IMR-90 (cell line): ENCODE data around the gene RCL1. TPM values are rescaled to one million over a fixed set of nuclear protein-coding genes. Genes with fewer than 3 reads are reported as not detected.

Experiments used
- ATAC-seq: fragments of 200-7000 bp; cut with Tn5 transposase; 2 replicates; pipeline ENCODE4 v1.9.1; 2020; ENCODE audit warnings: low read depth, mild to moderate bottlenecking, moderate library complexity
- BruUV-seq: library from RNA; stranded (reverse); fragments of 400-500 nt; replicated peaks from 2 replicates; lab custom pipeline; 2021; lab: Mats Ljungman, UMichigan
- CTCF ChIA-PET: fragments of 300-600 bp; formaldehyde crosslinking; extraction: SDS; loops from one replicate; lab custom pipeline; 2021; ENCODE audit warnings: antibody characterized with exemption; lab: Yijun Ruan, JAX
- POLR2A ChIA-PET: fragments of 300-600 bp; sonication (Branson Sonifier 250); formaldehyde crosslinking; loops from one replicate; lab custom pipeline; 2022; ENCODE audit warnings: antibody characterized with exemption; ENCODE audit not compliant: unreplicated experiment; lab: Charles Lee
- DNase-seq: peaks from one replicate; pipeline ENCODE4 v3.0.0; 2013
- H2AFZ ChIP-seq: replicated peaks from 2 replicates; pipeline ENCODE3; 2013; ENCODE audit warnings: low read length, mild to moderate bottlenecking; ENCODE audit not compliant: poor library complexity
- H2AK5ac ChIP-seq: 2 replicates; pipeline ENCODE4 v1.6.1; 2013; ENCODE audit warnings: low read depth, low read length, inconsistent platforms
- H2AK9ac ChIP-seq: replicated peaks from 2 replicates; pipeline ENCODE3; 2013; ENCODE audit warnings: mild to moderate bottlenecking, low read depth, low read length, moderate library complexity; ENCODE audit not compliant: poor library complexity
- H2BK120ac ChIP-seq: 2 replicates; pipeline ENCODE4 v1.6.1; 2013; ENCODE audit warnings: low read depth, low read length, inconsistent platforms
- H2BK15ac ChIP-seq: 3 replicates; pipeline ENCODE4 v1.6.1; 2013; ENCODE audit warnings: low read depth, low read length, inconsistent platforms
- H2BK20ac ChIP-seq: 2 replicates; pipeline ENCODE4 v1.6.1; 2013; ENCODE audit warnings: low read depth, mild to moderate bottlenecking, inconsistent platforms, low read length, moderate library complexity
- H2BK5ac ChIP-seq: 2 replicates; pipeline ENCODE4 v1.6.1; 2013; ENCODE audit warnings: mild to moderate bottlenecking, low read depth, low read length, inconsistent platforms; ENCODE audit not compliant: poor library complexity, severe bottlenecking
- H3K14ac ChIP-seq: replicated peaks from 2 replicates; pipeline ENCODE4 v1.6.1; 2013; ENCODE audit warnings: low read depth, low read length, inconsistent platforms
- H3K18ac ChIP-seq: 2 replicates; pipeline ENCODE4 v1.6.1; 2013; ENCODE audit warnings: low read depth, low read length, control low read depth
- H3K23ac ChIP-seq: 2 replicates; pipeline ENCODE4 v1.6.1; 2013; ENCODE audit warnings: low read depth, low read length, inconsistent platforms
- H3K27ac ChIP-seq: 2 replicates; pipeline ENCODE4 v1.5.1; 2013; ENCODE audit warnings: mild to moderate bottlenecking, control low read depth, low read length; ENCODE audit not compliant: insufficient read depth
- H3K27me3 ChIP-seq: 2 replicates; pipeline ENCODE4 v1.6.1; 2013; ENCODE audit warnings: low read length; ENCODE audit not compliant: control insufficient read depth, insufficient read depth
- H3K36me3 ChIP-seq: 2 replicates; pipeline ENCODE4 v1.6.1; 2013; ENCODE audit warnings: low read length, mixed read lengths; ENCODE audit not compliant: control insufficient read depth, insufficient read depth
- H3K4ac ChIP-seq: 2 replicates; pipeline ENCODE4 v1.6.1; 2013; ENCODE audit warnings: low read depth, low read length, inconsistent platforms
- H3K4me1 ChIP-seq: 2 replicates; pipeline ENCODE4 v1.6.1; 2013; ENCODE audit warnings: low read length, mixed read lengths; ENCODE audit not compliant: control insufficient read depth, insufficient read depth
- H3K4me2 ChIP-seq: 2 replicates; pipeline ENCODE4 v1.6.1; 2013; ENCODE audit warnings: low read depth, mild to moderate bottlenecking, control low read depth, low read length, moderate library complexity
- H3K4me3 ChIP-seq: 2 replicates; pipeline ENCODE4 v1.5.1; 2013; ENCODE audit warnings: low read depth, mild to moderate bottlenecking, control low read depth, low read length, moderate library complexity; ENCODE audit not compliant: insufficient read depth
- H3K56ac ChIP-seq: 2 replicates; pipeline ENCODE4 v1.6.1; 2013; ENCODE audit warnings: low read length, inconsistent platforms; ENCODE audit not compliant: insufficient read depth; ENCODE audit errors: extremely low read depth
- H3K79me1 ChIP-seq, 2 experiments: 2 replicates each; pipeline ENCODE4 v1.6.1; 2013; ENCODE audit warnings: low read length in 2 of 2, inconsistent platforms in 1 of 2, low read depth in 1 of 2
- H3K9ac ChIP-seq: 2 replicates; pipeline ENCODE4 v1.6.1; 2013; ENCODE audit warnings: low read depth, low read length, control low read depth
- H3K9me1 ChIP-seq: 2 replicates; pipeline ENCODE4 v1.6.1; 2013; ENCODE audit warnings: low read length, inconsistent platforms; ENCODE audit not compliant: insufficient read depth
- H3K9me3 ChIP-seq: 2 replicates; pipeline ENCODE4 v1.6.1; 2013; ENCODE audit warnings: low read length; ENCODE audit not compliant: control insufficient read depth, insufficient read depth
- H4K20me1 ChIP-seq: 2 replicates; pipeline ENCODE4 v1.6.1; 2013; ENCODE audit warnings: low read length, inconsistent platforms; ENCODE audit not compliant: insufficient read depth
- H4K5ac ChIP-seq: 2 replicates; pipeline ENCODE4 v1.6.1; 2013; ENCODE audit warnings: mild to moderate bottlenecking, low read depth, low read length, control low read depth
- H4K8ac ChIP-seq, 2 experiments: 2 replicates each; pipeline ENCODE4 v1.6.1; 2013; ENCODE audit warnings: low read depth in 2 of 2, low read length in 2 of 2, control low read depth in 1 of 2, inconsistent platforms in 1 of 2
- H4K91ac ChIP-seq: 2 replicates; pipeline ENCODE4 v1.6.1; 2013; ENCODE audit warnings: low read depth, low read length, inconsistent platforms; ENCODE audit not compliant: insufficient read depth
- BHLHE40 ChIP-seq: fragments of 150-350 bp; IDR thresholded peaks from 2 replicates; pipeline ENCODE4 v1.6.1; 2016; ENCODE audit warnings: mild to moderate bottlenecking, low read depth, low read length
- CEBPB ChIP-seq: IDR thresholded peaks from 2 replicates; pipeline ENCODE4 v1.6.1; 2012; ENCODE audit warnings: low read depth, low read length, improper control_type of control experiment
- CHD1 ChIP-seq: IDR thresholded peaks from 2 replicates; pipeline ENCODE4 v1.6.1; 2012; ENCODE audit warnings: low read depth, low read length, improper control_type of control experiment
- CTCF ChIP-seq: conservative IDR thresholded peaks from 2 replicates; pipeline ENCODE4 v1.5.1; 2012; ENCODE audit warnings: mild to moderate bottlenecking, low read depth, low read length, improper control_type of control experiment
- ELK1 ChIP-seq: fragments of 150-350 bp; IDR thresholded peaks from 2 replicates; pipeline ENCODE4 v1.6.1; 2016; ENCODE audit warnings: low read depth, mild to moderate bottlenecking, low read length, moderate library complexity, borderline replicate concordance
- FOS ChIP-seq: fragments of 150-350 bp; IDR thresholded peaks from 2 replicates; pipeline ENCODE4 v1.6.1; 2016; ENCODE audit warnings: low read depth, low read length
- MAFK ChIP-seq: IDR thresholded peaks from 2 replicates; pipeline ENCODE4 v1.6.1; 2012; ENCODE audit warnings: low read depth, low read length, improper control_type of control experiment
- MAZ ChIP-seq: IDR thresholded peaks from 2 replicates; pipeline ENCODE4 v1.6.1; 2012; ENCODE audit warnings: low read depth, mild to moderate bottlenecking, low read length, improper control_type of control experiment, moderate library complexity, borderline replicate concordance
- MXI1 ChIP-seq: IDR thresholded peaks from 2 replicates; pipeline ENCODE4 v1.6.1; 2012; ENCODE audit warnings: low read depth, mild to moderate bottlenecking, low read length, moderate library complexity, borderline replicate concordance
- NFE2L2 ChIP-seq: fragments of 150-350 bp; IDR thresholded peaks from 2 replicates; pipeline ENCODE4 v1.6.1; 2016; ENCODE audit warnings: low read depth, mild to moderate bottlenecking, low read length
- POLR2A ChIP-seq: IDR thresholded peaks from 2 replicates; pipeline ENCODE4 v1.6.1; 2012; ENCODE audit warnings: mild to moderate bottlenecking, low read depth, low read length
- RAD21 ChIP-seq: IDR thresholded peaks from 2 replicates; pipeline ENCODE4 v1.6.1; 2012; ENCODE audit warnings: low read length, improper control_type of control experiment
- RCOR1 ChIP-seq: IDR thresholded peaks from 2 replicates; pipeline ENCODE4 v1.6.1; 2012; ENCODE audit warnings: mild to moderate bottlenecking, low read length, improper control_type of control experiment; ENCODE audit not compliant: insufficient replicate concordance
- RFX5 ChIP-seq: IDR thresholded peaks from 2 replicates; pipeline ENCODE4 v1.8.0; 2012; ENCODE audit warnings: low read depth, mild to moderate bottlenecking, low read length, moderate library complexity
- SMC3 ChIP-seq: fragments of 150-350 bp; IDR thresholded peaks from 2 replicates; pipeline ENCODE4 v1.6.1; 2016; ENCODE audit warnings: low read depth, mild to moderate bottlenecking, antibody characterized with exemption, low read length, moderate library complexity
- USF2 ChIP-seq: fragments of 150-350 bp; IDR thresholded peaks from 2 replicates; pipeline ENCODE4 v1.6.1; 2017; ENCODE audit warnings: mild to moderate bottlenecking, antibody characterized with exemption, low read length, low read depth
- WGBS, 2 experiments: methylation state at CpG; one replicate each; pipeline versions ENCODE4 v1.1.5 to v1.1.7; 2013; ENCODE audit warnings: missing lambda C conversion rate in 2 of 2; ENCODE audit not compliant: insufficient read length in 1 of 2; ENCODE audit errors: extremely low coverage in 2 of 2; 5-methylcytosine and 5-hydroxymethylcytosine counted together
- dilution Hi-C: fragments of 300-500 bp; cut with HindIII; formaldehyde crosslinking; loops from one replicate; pipeline ENCODE4 v1.14.3; 2018; ENCODE audit warnings: low sequenced_read_pairs; ENCODE audit not compliant: unreplicated experiment
- in situ Hi-C: fragments of 300-500 bp; cut with MboI; formaldehyde crosslinking; loops from 3 replicates; pipeline ENCODE4 v1.14.3; 2019; ENCODE audit warnings: low sequenced_read_pairs, inconsistent platforms, mixed read lengths
- intact Hi-C: fragments of 100-400 bp; cut with micrococcal nuclease; formaldehyde crosslinking; loops from 2 replicates; pipeline ENCODE4 v1.10.0; 2022
- polyA plus RNA-seq, 3 experiments: library from polyadenylated mRNA; depleted of rRNA; stranded (reverse); fragments of >200 nt; gene quantifications; 2 replicates each; pipeline ENCODE4 v1.2.3, GENCODE V29; 2012; ENCODE audit warnings: low replicate concordance in 1 of 3
- total RNA-seq: library from RNA; depleted of rRNA; stranded (reverse); fragments of >200 nt; gene quantifications from 2 replicates; pipeline ENCODE4 v1.2.3, GENCODE V29; 2012

RCL1 gene
- total and polyA plus RNA-seq, 2 of the 4 experiments (the other 2 are of a cell fraction), result 12.3 to 13.8 TPM

GRCh38 chr9:4879115-4879558, 86.4 kb downstream of the RCL1 start:
- no peaks in the 10 kb centered on the region for H3K9me1 ChIP-seq

More at GRCh38 chr9:4879115-4879558, 86.4 kb downstream of the RCL1 start:
- no peak overlapping the region for H4K5ac ChIP-seq
- H3K27ac ChIP-seq, result no peak overlapping the region
- no peak overlapping the region for H3K56ac ChIP-seq
- CTCF ChIA-PET, result no interaction called here
- H3K9me3 ChIP-seq, result no peaks in the 10 kb centered on the region
- in situ Hi-C loops (no loop called here), dilution Hi-C loops (no loop called here), intact Hi-C loops (no loop called here)
- H3K27me3 ChIP-seq, result no peaks in the 10 kb centered on the region
- no peaks in the 10 kb centered on the region for H3K36me3 ChIP-seq
- no peaks in the 10 kb centered on the region for H3K79me1 ChIP-seq
- no peak overlapping the region for H2AFZ ChIP-seq
- H2AK5ac ChIP-seq, result no peak overlapping the region
- H3K18ac ChIP-seq, result no peak overlapping the region
- no peak overlapping the region for H2BK120ac ChIP-seq
- POLR2A ChIA-PET, result no interaction called here
- H2BK20ac ChIP-seq, result no peak overlapping the region
- DNase-seq, result no peak
- H3K9ac ChIP-seq, result no peak overlapping the region
- H2BK15ac ChIP-seq, result no peak overlapping the region
- no CpG with 5 or more reads among the region's 3 CpGs for WGBS, 2 experiments
- H3K4me3 ChIP-seq, result no peak overlapping the region
- no peak overlapping the region for H3K23ac ChIP-seq
- H3K4me2 ChIP-seq, result no peak overlapping the region
- BruUV-seq, result no TSS peak
- no peak overlapping the region for H2AK9ac ChIP-seq
- H3K4ac ChIP-seq, result no peak overlapping the region
- no peak for TF ChIP-seq RCOR1
- no peak for TF ChIP-seq CTCF
- no peak for TF ChIP-seq CHD1
- TF ChIP-seq RAD21, result no peak
- TF ChIP-seq BHLHE40, result no peak
- TF ChIP-seq MAFK, result no peak
- TF ChIP-seq CEBPB, result no peak
- TF ChIP-seq MXI1, result no peak
- no peak for TF ChIP-seq USF2
- TF ChIP-seq RFX5, result no peak
- no peak for TF ChIP-seq SMC3
- TF ChIP-seq NFE2L2, result no peak
- TF ChIP-seq FOS, result no peak
- no peak for TF ChIP-seq MAZ
- no peak for TF ChIP-seq ELK1
- no peak for TF ChIP-seq POLR2A
- no peak overlapping the region for H3K14ac ChIP-seq
- no peak for ATAC-seq
- no peak overlapping the region for H4K8ac ChIP-seq
- no peaks in the 10 kb centered on the region for H3K4me1 ChIP-seq
- no peak overlapping the region for H2BK5ac ChIP-seq
- H4K20me1 ChIP-seq, result no peaks in the 10 kb centered on the region
- no peak overlapping the region for H4K91ac ChIP-seq
